Measurements from ENCODE around the gene AURKB. TPM values are rescaled to one million over a fixed set of nuclear protein-coding genes. Genes with fewer than 3 reads are reported as not detected.

The AURKB gene
- total and polyA plus RNA-seq, 2 of the 13 experiments (the other 11 are each of a cell fraction or from before 2014, with no cell fraction given), result 29.5 to 75.3 TPM

GRCh38 chr17:8173056-8173870, 37.1 kb downstream of the AURKB start (continued):
- no peak for TF ChIP-seq KIAA2018 (CRISPR knock-in tag; IDR thresholded peaks at IDR 0.05; ENCODE audit: borderline replicate concordance)
- TF ChIP-seq KDM5A (IDR thresholded peaks at IDR 0.05; ENCODE audit: borderline replicate concordance, low read length), result no peak
- no peak for TF ChIP-seq SMARCE1 (IDR thresholded peaks at IDR 0.05; ENCODE audit: borderline replicate concordance)
- peak; percentile 87 for TF ChIP-seq ZNF574 (CRISPR knock-in tag; IDR thresholded peaks at IDR 0.05)
- TF ChIP-seq ZSCAN22 (CRISPR knock-in tag; IDR thresholded peaks at IDR 0.05), result no peak
- TF ChIP-seq MNT (IDR thresholded peaks at IDR 0.05), result no peak; the same call in 1 of the 2 replicates
- TF ChIP-seq IKZF1 (IDR thresholded peaks at IDR 0.05), result no peak
- TF ChIP-seq CSRNP1 (CRISPR knock-in tag; IDR thresholded peaks at IDR 0.05), result peak; percentile 82; the same call in 1 of the 2 replicates
- TF ChIP-seq NR1H2 (CRISPR knock-in tag; IDR thresholded peaks at IDR 0.05; ENCODE audit: borderline replicate concordance, low read depth), result peak; percentile 88; the same call in 1 of the 2 replicates
- no peak for TF ChIP-seq ZBTB37 (CRISPR knock-in tag; IDR thresholded peaks at IDR 0.05)
- peak; percentile 65; the same call in 1 of the 2 replicates for TF ChIP-seq ZMYM2 (CRISPR knock-in tag; IDR thresholded peaks at IDR 0.05)

Data from HepG2 (cell line).